H1 (cell line): ENCODE results near the gene BRSK2. TPM values are rescaled to one million over a fixed set of nuclear protein-coding genes. Genes with fewer than 3 reads are reported as not detected.

Source experiments
- CTCF ChIA-PET: fragments of 300-600 bp; sonication (Branson Sonifier 250); formaldehyde crosslinking; loops from one replicate; lab custom pipeline; 2021; ENCODE audit not compliant: partially characterized antibody; lab: Charles Lee
- POLR2A ChIA-PET: fragments of 300-600 bp; sonication (Branson Sonifier 250); formaldehyde crosslinking; loops from one replicate; lab custom pipeline; 2021; ENCODE audit warnings: inconsistent platforms; ENCODE audit not compliant: partially characterized antibody; lab: Charles Lee
- DNase-seq, 2 experiments: peaks; one replicate each; pipeline versions ENCODE4 v3.0.0 to v3.0.0-alpha.2; 2010 to 2022; ENCODE audit warnings: low spot score in 2 of 2, low read depth in 1 of 2, mixed read lengths in 1 of 2
- FAIRE-seq: peaks from 2 replicates; lab custom pipeline; 2011; peaks lifted over from hg19 to GRCh38; lab: Jason Lieb, UNC
- H2AFZ ChIP-seq: 2 replicates; pipeline ENCODE4 v1.8.1; 2012; ENCODE audit warnings: low read length, inconsistent platforms
- H2AK5ac ChIP-seq: 2 replicates; pipeline ENCODE4 v1.6.1; 2013; ENCODE audit warnings: low read depth, low read length
- H2BK120ac ChIP-seq: replicated peaks from 2 replicates; pipeline ENCODE3; 2013; ENCODE audit warnings: low read depth, low read length, inconsistent platforms
- H2BK12ac ChIP-seq: 2 replicates; pipeline ENCODE4 v1.6.1; 2013; ENCODE audit warnings: low read depth, low read length
- H2BK15ac ChIP-seq: 2 replicates; pipeline ENCODE4 v1.6.1; 2013; ENCODE audit warnings: low read length
- H2BK20ac ChIP-seq: 2 replicates; pipeline ENCODE4 v1.6.1; 2013; ENCODE audit warnings: low read length
- H2BK5ac ChIP-seq: 2 replicates; pipeline ENCODE4 v1.6.1; 2013; ENCODE audit warnings: low read depth, low read length
- H3K14ac ChIP-seq: 2 replicates; pipeline ENCODE4 v1.6.1; 2013; ENCODE audit warnings: inconsistent platforms; ENCODE audit not compliant: insufficient read length
- H3K18ac ChIP-seq: 2 replicates; pipeline ENCODE4 v1.6.1; 2013; ENCODE audit warnings: low read length; ENCODE audit errors: extremely low read depth
- H3K23ac ChIP-seq: 2 replicates; pipeline ENCODE4 v1.6.1; 2013; ENCODE audit warnings: inconsistent platforms; ENCODE audit not compliant: insufficient read length
- H3K23me2 ChIP-seq: 2 replicates; pipeline ENCODE4 v1.6.1; 2013; ENCODE audit warnings: low read depth, low read length
- H3K27ac ChIP-seq: 2 replicates; pipeline ENCODE4 v1.6.1; 2011; ENCODE audit warnings: low read depth, low read length, inconsistent platforms
- H3K27me3 ChIP-seq, 4 experiments: replicated peaks in 1 of 4; 1 replicate in 1 of 4; 2 replicates in 3 of 4; pipeline versions ENCODE4 v1.6.1 to v1.8.1; 2011 to 2013; ENCODE audit warnings: low read length in 3 of 4, mild to moderate bottlenecking in 3 of 4, inconsistent platforms in 2 of 4, mixed read lengths in 2 of 4, moderate library complexity in 1 of 4; ENCODE audit not compliant: control insufficient read depth in 3 of 4, insufficient read depth in 3 of 4; ENCODE audit errors: extremely low read depth in 1 of 4
- H3K36me3 ChIP-seq, 4 experiments: 2 replicates each; pipeline versions ENCODE4 v1.6.1 to v1.8.1; 2011 to 2013; ENCODE audit warnings: mild to moderate bottlenecking in 4 of 4, low read length in 3 of 4, moderate library complexity in 2 of 4, control low read depth in 1 of 4, inconsistent platforms in 1 of 4; ENCODE audit not compliant: insufficient read depth in 4 of 4, control insufficient read depth in 2 of 4
- H3K4ac ChIP-seq: replicated peaks from 2 replicates; pipeline ENCODE3; 2013; ENCODE audit warnings: low read length, low read depth, mixed read lengths, inconsistent platforms; ENCODE audit not compliant: insufficient read length
- H3K4me1 ChIP-seq, 4 experiments: replicated peaks in 1 of 4; 1 replicate in 1 of 4; 2 replicates in 3 of 4; pipeline versions ENCODE4 v1.6.1 to v1.8.1; 2011 to 2013; ENCODE audit warnings: low read length in 3 of 4, inconsistent platforms in 2 of 4, mixed read lengths in 1 of 4; ENCODE audit not compliant: insufficient read depth in 4 of 4, control insufficient read depth in 3 of 4
- H3K4me2 ChIP-seq, 2 experiments: 2 replicates each; pipeline versions ENCODE4 v1.6.1 to v1.8.1; 2011 to 2013; ENCODE audit warnings: low read depth in 2 of 2, low read length in 2 of 2, control low read depth in 1 of 2, inconsistent platforms in 1 of 2, mild to moderate bottlenecking in 1 of 2; ENCODE audit not compliant: insufficient read depth in 1 of 2
- H3K4me3 ChIP-seq, 4 experiments: fragments of 200-600, 300-600 bp in 1 of 4; sonication (generic), shearing (Covaris generic), sonication (Bioruptor Twin) in 1 of 4; 2 replicates each; pipeline versions ENCODE4 v1.5.1 to v1.8.1; 2011 to 2016; ENCODE audit warnings: low read length in 4 of 4, low read depth in 3 of 4, control low read depth in 2 of 4, inconsistent platforms in 2 of 4, mild to moderate bottlenecking in 2 of 4, mixed read lengths in 1 of 4, moderate library complexity in 1 of 4; ENCODE audit not compliant: insufficient read depth in 2 of 4; ENCODE audit errors: extremely low read depth in 1 of 4
- H3K56ac ChIP-seq: replicated peaks from 2 replicates; pipeline ENCODE3; 2013; ENCODE audit warnings: low read depth, mild to moderate bottlenecking, mixed read lengths, low read length, inconsistent platforms; ENCODE audit not compliant: insufficient read length
- H3K79me1 ChIP-seq: 2 replicates; pipeline ENCODE4 v1.6.1; 2013; ENCODE audit warnings: low read depth, low read length, control low read depth
- H3K79me2 ChIP-seq, 2 experiments: 2 replicates each; pipeline versions ENCODE4 v1.6.1 to v1.8.1; 2012 to 2013; ENCODE audit warnings: low read length in 2 of 2, mild to moderate bottlenecking in 2 of 2, inconsistent platforms in 1 of 2; ENCODE audit not compliant: insufficient read depth in 2 of 2, control insufficient read depth in 1 of 2
- H3K9ac ChIP-seq, 4 experiments: replicated peaks in 1 of 4; 1 replicate in 1 of 4; 2 replicates in 3 of 4; pipeline versions ENCODE4 v1.6.1 to v1.8.1; 2011 to 2013; ENCODE audit warnings: low read depth in 3 of 4, low read length in 3 of 4, control low read depth in 2 of 4, mild to moderate bottlenecking in 2 of 4, moderate library complexity in 2 of 4, inconsistent platforms in 1 of 4; ENCODE audit errors: extremely low read depth in 1 of 4
- H3K9me3 ChIP-seq, 2 experiments: 2 replicates each; pipeline versions ENCODE4 v1.6.1 to v1.8.1; 2012 to 2013; ENCODE audit warnings: mild to moderate bottlenecking in 2 of 2, moderate library complexity in 2 of 2, control low read depth in 1 of 2, inconsistent platforms in 1 of 2, low read depth in 1 of 2, low read length in 1 of 2, mixed read lengths in 1 of 2; ENCODE audit not compliant: insufficient read depth in 2 of 2
- H4K20me1 ChIP-seq, 2 experiments: replicated peaks in 1 of 2; 2 replicates each; pipeline versions ENCODE3 to v1.8.1; 2011 to 2013; ENCODE audit warnings: inconsistent platforms in 2 of 2, low read length in 2 of 2, mild to moderate bottlenecking in 1 of 2; ENCODE audit not compliant: insufficient read depth in 2 of 2, control insufficient read depth in 1 of 2
- H4K5ac ChIP-seq: 2 replicates; pipeline ENCODE4 v1.6.1; 2013; ENCODE audit warnings: low read length, low read depth, mixed read lengths, inconsistent platforms; ENCODE audit not compliant: insufficient read length
- H4K8ac ChIP-seq: 2 replicates; pipeline ENCODE4 v1.8.0; 2013; ENCODE audit warnings: mild to moderate bottlenecking, moderate library complexity, low read length, inconsistent platforms; ENCODE audit not compliant: insufficient read depth; ENCODE audit errors: extremely low read depth
- H4K91ac ChIP-seq: replicated peaks from 2 replicates; pipeline ENCODE3; 2013; ENCODE audit warnings: low read length, mixed read lengths, inconsistent platforms; ENCODE audit not compliant: insufficient read length
- CBX5 ChIP-seq: fragments of 300-800, 300-1000 bp; sonication (generic); IDR thresholded peaks from 2 replicates; pipeline ENCODE4 v1.7.1; 2016; ENCODE audit warnings: antibody characterized with exemption, low read length, low read depth
- CHD1 ChIP-seq: IDR thresholded peaks from 2 replicates; pipeline ENCODE4 v1.6.1; 2012; ENCODE audit warnings: low read depth, low read length, improper control_type of control experiment
- JUND ChIP-seq: IDR thresholded peaks from 2 replicates; pipeline ENCODE4 v1.6.1; 2011; ENCODE audit warnings: mild to moderate bottlenecking, improper control_type of control experiment, low read length
- KDM5A ChIP-seq: fragments of 200-600 bp; IDR thresholded peaks from 2 replicates; pipeline ENCODE4 v1.7.1; 2012; ENCODE audit warnings: mild to moderate bottlenecking, low read length, inconsistent platforms, mixed read lengths
- WGBS, 2 experiments: shearing (Covaris generic) in 1 of 2; methylation state at CpG; one replicate each; pipeline versions ENCODE4 v1.1.6 to v1.1.7; 2013 to 2015; ENCODE audit warnings: low lambda C conversion rate in 2 of 2, mixed read lengths in 2 of 2, inconsistent platforms in 1 of 2, low coverage in 1 of 2, missing lambda C conversion rate in 1 of 2; ENCODE audit not compliant: insufficient replicate concordance in 2 of 2, insufficient coverage in 1 of 2, insufficient read length in 1 of 2; ENCODE audit errors: extremely low coverage in 1 of 2, missing lambda C conversion rate in 1 of 2; 5-methylcytosine and 5-hydroxymethylcytosine counted together
- polyA plus RNA-seq, 7 experiments: library from polyadenylated mRNA; depleted of rRNA in 3 of 7; stranded (reverse) in 5 of 7; unstranded in 2 of 7; fragments of >200 nt in 5 of 7; fragments of 200-250 nt in 2 of 7; gene quantifications; 1 replicate in 5 of 7; 2 replicates in 1 of 7; 4 replicates in 1 of 7; pipeline versions ENCODE4 v1.2.1 to v1.2.3, GENCODE V29; 2011 to 2013; ENCODE audit warnings: missing spikeins in 2 of 7, mixed read lengths in 2 of 7
- total RNA-seq: library from RNA; stranded (reverse); fragmentation: NEBNext Ultra II Directional; extraction: Animal tissue kit (Norgen Biotek cat#: 25700); gene quantifications from 2 replicates; pipeline ENCODE4 v1.2.1, GENCODE V29; 2021

The BRSK2 gene
- total and polyA plus RNA-seq, 2 of the 8 experiments (the other 6 are each of a cell fraction or from before 2014, with no cell fraction given) = 17.3 to 27.1 TPM

DNA sequence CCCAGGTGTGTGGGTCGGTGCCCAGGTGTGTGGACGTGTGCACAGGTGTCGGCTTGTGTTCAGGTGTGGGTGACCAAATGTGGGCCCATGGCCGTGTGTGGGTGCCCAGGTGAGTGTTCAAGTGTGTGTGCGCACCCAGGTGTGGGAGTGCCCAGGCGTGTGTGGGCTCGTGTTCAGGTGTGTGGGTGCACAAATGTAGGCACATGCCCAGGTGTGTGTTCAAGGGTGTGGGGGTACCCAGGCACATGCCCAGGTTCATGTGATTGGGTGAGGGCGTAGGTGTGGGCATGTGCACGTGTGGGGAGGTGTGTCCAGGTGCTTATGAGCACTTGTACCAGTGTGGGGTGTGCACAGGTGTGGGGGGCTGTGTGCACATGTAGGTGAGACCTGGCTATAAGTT lies 54.0 kb downstream of the BRSK2 start:
- Histone ChIP-seq H2BK120ac (no peak overlapping the region), H3K56ac (no peak overlapping the region), H3K4me2 (no peak overlapping the region), H3K9me3 (no peaks in the 10 kb centered on the region), H3K27me3 (no peaks in the 10 kb centered on the region), H3K79me1 (no peaks in the 10 kb centered on the region), H2AK5ac (no peak overlapping the region), H3K18ac (no peak overlapping the region), H3K9ac (no peak overlapping the region; a peak in 1 of 7 replicates), H3K4me3 (no peak overlapping the region), H4K8ac (no peak overlapping the region), H3K4ac (no peak overlapping the region), H3K79me2 (no peaks in the 10 kb centered on the region), H3K23ac (no peak overlapping the region), H2BK5ac (no peak overlapping the region), H3K36me3 (peaks cover 0 to 30% (median 2%) of the 10 kb centered on the region in 4 experiments; a peak in 4 of 8 replicates), H3K14ac (no peak overlapping the region), H3K27ac (no peak overlapping the region), H4K20me1 (peaks cover 0 to 6% of the 10 kb centered on the region in 2 experiments), H3K23me2 (no peaks in the 10 kb centered on the region), H3K4me1 (peaks cover 0 to 3% (median 1%) of the 10 kb centered on the region in 4 experiments; a peak in 3 of 7 replicates), H2AFZ (no peak overlapping the region), H2BK20ac (no peak overlapping the region), H4K91ac (no peak overlapping the region), H2BK15ac (no peak overlapping the region), H2BK12ac (no peak overlapping the region), H4K5ac (no peak overlapping the region)
- DNase-seq (no peak), FAIRE-seq (no peak)
- TF ChIP-seq KDM5A (no peak), JUND (no peak), CHD1 (no peak), CBX5 (no peak)
- ChIA-PET POLR2A (no interaction called here), CTCF (no interaction called here)
- WGBS, 2 experiments = 80% methylated on average over 7 of the region's 9 CpGs; no CpG with 5 or more reads in 1 of the 2 experiments
